SK-N-SH (cell line): ENCODE data around the gene PHKB.
"Not testable (repeated sequence)": the region's sequence is repeated elsewhere in the genome, so short reads cannot be mapped to it uniquely, and the experiment has no call there.

Experiments used
- EP300 ChIP-seq, 2 experiments: IDR thresholded peaks; 2 replicates each; pipeline versions ENCODE4 v1.4.0 to v1.6.1; 2012; ENCODE audit warnings: borderline replicate concordance in 1 of 2, low read depth in 1 of 2, low read length in 1 of 2
- EZH2phosphoT487 ChIP-seq: fragments of 200-600 bp; sonication (generic); IDR thresholded peaks from 2 replicates; pipeline ENCODE4 v1.6.1; 2017; ENCODE audit warnings: low read depth, mixed run types, mild to moderate bottlenecking, antibody characterized with exemption, moderate library complexity, borderline replicate concordance
- FOXJ3 ChIP-seq: sonication (generic); formaldehyde crosslinking; IDR thresholded peaks from 2 replicates; pipeline ENCODE4 v1.5.1; 2020; ENCODE audit warnings: mild to moderate bottlenecking, missing genetic modification reagents
- POLR2AphosphoS5 ChIP-seq: IDR thresholded peaks from 2 replicates; pipeline ENCODE4 v1.6.1; 2012; ENCODE audit warnings: low read depth, low read length
- RAD21 ChIP-seq: IDR thresholded peaks from 2 replicates; pipeline ENCODE4 v1.6.1; 2012; ENCODE audit warnings: mild to moderate bottlenecking, low read length
- RCOR1 ChIP-seq: fragments of 150-350 bp; IDR thresholded peaks from 2 replicates; pipeline ENCODE4 v1.6.1; 2017; ENCODE audit warnings: antibody characterized with exemption, low read length
- SIN3A ChIP-seq: IDR thresholded peaks from 2 replicates; pipeline ENCODE4 v1.6.1; 2012; ENCODE audit warnings: low read depth, mild to moderate bottlenecking, low read length, moderate library complexity, borderline replicate concordance
- TAF1 ChIP-seq: IDR thresholded peaks from 2 replicates; pipeline ENCODE4 v1.6.1; 2012; ENCODE audit warnings: low read depth, mild to moderate bottlenecking, low read length, moderate library complexity, borderline replicate concordance
- TF ChIP-seq, protein P1 (sequence below): fragments of 200-600 bp; sonication (generic); IDR thresholded peaks from 2 replicates; pipeline ENCODE4 v1.6.1; 2017; ENCODE audit warnings: antibody characterized with exemption, mild to moderate bottlenecking, moderate library complexity
- TF ChIP-seq, protein P2 (sequence below): IDR thresholded peaks from 2 replicates; pipeline ENCODE4 v1.4.0; 2012; ENCODE audit warnings: low read depth, borderline replicate concordance

DNA sequence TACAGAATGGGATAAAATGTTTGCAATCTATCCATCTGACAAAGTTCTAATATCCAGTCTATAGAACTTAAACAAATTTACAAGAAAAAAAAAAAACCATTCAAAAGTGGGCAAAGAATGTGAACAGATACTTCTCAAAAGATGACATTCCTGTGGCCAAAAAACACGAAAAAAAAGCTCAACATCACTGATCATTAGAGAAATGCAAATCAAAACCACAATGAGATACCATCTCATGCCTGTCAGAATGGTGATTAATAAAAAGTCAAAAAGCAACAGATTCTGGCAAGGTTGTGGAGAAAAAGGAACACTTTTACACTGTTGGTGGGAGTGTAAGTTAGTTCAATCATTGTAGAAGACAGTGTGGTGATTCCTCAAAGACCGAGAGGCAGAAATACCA lies 26.9 kb upstream of the PHKB start:
- not testable (repeated sequence) for TF ChIP-seq TAF1; RAD21; EZH2phosphoT487; SIN3A; EP300 (IDR thresholded peaks at IDR 0.05; ENCODE audit: borderline replicate concordance in 1 of 2, low read depth in 1 of 2, low read length in 1 of 2); RCOR1; FOXJ3 (CRISPR knock-in tag); POLR2AphosphoS5
- TF ChIP-seq, protein P1, sequence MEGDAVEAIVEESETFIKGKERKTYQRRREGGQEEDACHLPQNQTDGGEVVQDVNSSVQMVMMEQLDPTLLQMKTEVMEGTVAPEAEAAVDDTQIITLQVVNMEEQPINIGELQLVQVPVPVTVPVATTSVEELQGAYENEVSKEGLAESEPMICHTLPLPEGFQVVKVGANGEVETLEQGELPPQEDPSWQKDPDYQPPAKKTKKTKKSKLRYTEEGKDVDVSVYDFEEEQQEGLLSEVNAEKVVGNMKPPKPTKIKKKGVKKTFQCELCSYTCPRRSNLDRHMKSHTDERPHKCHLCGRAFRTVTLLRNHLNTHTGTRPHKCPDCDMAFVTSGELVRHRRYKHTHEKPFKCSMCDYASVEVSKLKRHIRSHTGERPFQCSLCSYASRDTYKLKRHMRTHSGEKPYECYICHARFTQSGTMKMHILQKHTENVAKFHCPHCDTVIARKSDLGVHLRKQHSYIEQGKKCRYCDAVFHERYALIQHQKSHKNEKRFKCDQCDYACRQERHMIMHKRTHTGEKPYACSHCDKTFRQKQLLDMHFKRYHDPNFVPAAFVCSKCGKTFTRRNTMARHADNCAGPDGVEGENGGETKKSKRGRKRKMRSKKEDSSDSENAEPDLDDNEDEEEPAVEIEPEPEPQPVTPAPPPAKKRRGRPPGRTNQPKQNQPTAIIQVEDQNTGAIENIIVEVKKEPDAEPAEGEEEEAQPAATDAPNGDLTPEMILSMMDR, result not testable (repeated sequence)
- TF ChIP-seq, protein P2, sequence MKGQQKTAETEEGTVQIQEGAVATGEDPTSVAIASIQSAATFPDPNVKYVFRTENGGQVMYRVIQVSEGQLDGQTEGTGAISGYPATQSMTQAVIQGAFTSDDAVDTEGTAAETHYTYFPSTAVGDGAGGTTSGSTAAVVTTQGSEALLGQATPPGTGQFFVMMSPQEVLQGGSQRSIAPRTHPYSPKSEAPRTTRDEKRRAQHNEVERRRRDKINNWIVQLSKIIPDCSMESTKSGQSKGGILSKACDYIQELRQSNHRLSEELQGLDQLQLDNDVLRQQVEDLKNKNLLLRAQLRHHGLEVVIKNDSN, result not testable (repeated sequence)
